Tibial nerve (tissue), 3 donors: ENCODE results near the gene PRM2.

Source experiments
- POLR2A ChIP-seq, 2 donors: fragments of 450-650 bp; IDR thresholded peaks; one replicate each; pipeline ENCODE4 v1.6.1; 2017; ENCODE audit warnings: antibody characterized with exemption in 2 of 2, mild to moderate bottlenecking in 2 of 2, moderate library complexity in 2 of 2
- TF ChIP-seq, protein P1 (sequence below), 5 experiments: fragments of 200-600 bp in 3 of 5; fragments of 450-650 bp in 2 of 5; sonication (generic) in 3 of 5; IDR thresholded peaks; one replicate each; pipeline ENCODE4 v1.5.1; 2016 to 2019; ENCODE audit warnings: antibody characterized with exemption in 5 of 5, mild to moderate bottlenecking in 3 of 5, moderate library complexity in 2 of 5

DNA sequence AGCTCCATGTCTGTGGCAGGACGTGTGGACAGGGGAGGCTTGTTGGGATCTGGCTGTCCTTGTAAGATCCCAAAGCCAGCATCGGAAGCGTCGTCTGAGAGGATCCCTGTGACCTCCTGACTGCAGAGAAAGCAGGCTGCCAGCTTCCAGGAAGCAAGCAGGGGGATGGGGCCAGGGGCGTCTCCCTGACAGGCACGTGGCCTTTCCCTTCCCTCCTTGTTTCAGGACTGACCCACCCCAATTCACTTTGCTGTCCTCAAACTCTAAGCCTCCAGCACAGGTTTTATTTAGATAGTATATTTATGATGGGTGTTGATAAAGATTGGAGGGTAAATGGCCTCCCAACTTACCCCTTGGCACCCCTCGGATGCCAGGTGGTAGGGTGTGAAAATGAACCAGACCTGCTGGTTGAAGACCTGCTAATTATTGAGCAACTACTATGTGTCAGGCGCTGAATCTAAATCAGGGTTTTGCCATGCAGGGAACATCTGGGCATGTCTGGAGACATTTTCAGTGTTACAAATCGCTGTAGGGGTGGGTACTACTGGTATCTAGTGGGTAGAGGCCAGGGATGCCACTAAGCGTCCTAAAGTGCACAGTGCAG lies 44.8 kb downstream of the PRM2 start:
- TF ChIP-seq, protein P1, sequence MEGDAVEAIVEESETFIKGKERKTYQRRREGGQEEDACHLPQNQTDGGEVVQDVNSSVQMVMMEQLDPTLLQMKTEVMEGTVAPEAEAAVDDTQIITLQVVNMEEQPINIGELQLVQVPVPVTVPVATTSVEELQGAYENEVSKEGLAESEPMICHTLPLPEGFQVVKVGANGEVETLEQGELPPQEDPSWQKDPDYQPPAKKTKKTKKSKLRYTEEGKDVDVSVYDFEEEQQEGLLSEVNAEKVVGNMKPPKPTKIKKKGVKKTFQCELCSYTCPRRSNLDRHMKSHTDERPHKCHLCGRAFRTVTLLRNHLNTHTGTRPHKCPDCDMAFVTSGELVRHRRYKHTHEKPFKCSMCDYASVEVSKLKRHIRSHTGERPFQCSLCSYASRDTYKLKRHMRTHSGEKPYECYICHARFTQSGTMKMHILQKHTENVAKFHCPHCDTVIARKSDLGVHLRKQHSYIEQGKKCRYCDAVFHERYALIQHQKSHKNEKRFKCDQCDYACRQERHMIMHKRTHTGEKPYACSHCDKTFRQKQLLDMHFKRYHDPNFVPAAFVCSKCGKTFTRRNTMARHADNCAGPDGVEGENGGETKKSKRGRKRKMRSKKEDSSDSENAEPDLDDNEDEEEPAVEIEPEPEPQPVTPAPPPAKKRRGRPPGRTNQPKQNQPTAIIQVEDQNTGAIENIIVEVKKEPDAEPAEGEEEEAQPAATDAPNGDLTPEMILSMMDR (IDR thresholded peaks at IDR 0.05): no peak
- TF ChIP-seq POLR2A (IDR thresholded peaks at IDR 0.05): no peak
